Astrocyte of the spinal cord (primary cell): ENCODE measurements around the gene CFAP97D1.

ENCODE experiments used
- DNase-seq: peaks from one replicate; pipeline ENCODE4 v3.0.0; 2011; ENCODE audit warnings: low read depth, low spot score
- H3K4me3 ChIP-seq: 2 replicates; pipeline ENCODE4 v1.5.1; 2011; ENCODE audit warnings: low read depth, mild to moderate bottlenecking, low read length, moderate library complexity
- in situ Hi-C: cut with HindIII; loops from 2 replicates; pipeline ENCODE4 v1.10.0; 2017; ENCODE audit warnings: low sequenced_read_pairs
- TF ChIP-seq, protein P1 (sequence below): IDR thresholded peaks from 2 replicates; pipeline ENCODE4 v1.5.1; 2012; ENCODE audit warnings: low read depth, mild to moderate bottlenecking, low read length, inconsistent platforms

CFAP97D1 gene

GRCh38 chr17:43834106-43834505, 53.9 kb downstream of the CFAP97D1 start:
- TF ChIP-seq, protein P1, sequence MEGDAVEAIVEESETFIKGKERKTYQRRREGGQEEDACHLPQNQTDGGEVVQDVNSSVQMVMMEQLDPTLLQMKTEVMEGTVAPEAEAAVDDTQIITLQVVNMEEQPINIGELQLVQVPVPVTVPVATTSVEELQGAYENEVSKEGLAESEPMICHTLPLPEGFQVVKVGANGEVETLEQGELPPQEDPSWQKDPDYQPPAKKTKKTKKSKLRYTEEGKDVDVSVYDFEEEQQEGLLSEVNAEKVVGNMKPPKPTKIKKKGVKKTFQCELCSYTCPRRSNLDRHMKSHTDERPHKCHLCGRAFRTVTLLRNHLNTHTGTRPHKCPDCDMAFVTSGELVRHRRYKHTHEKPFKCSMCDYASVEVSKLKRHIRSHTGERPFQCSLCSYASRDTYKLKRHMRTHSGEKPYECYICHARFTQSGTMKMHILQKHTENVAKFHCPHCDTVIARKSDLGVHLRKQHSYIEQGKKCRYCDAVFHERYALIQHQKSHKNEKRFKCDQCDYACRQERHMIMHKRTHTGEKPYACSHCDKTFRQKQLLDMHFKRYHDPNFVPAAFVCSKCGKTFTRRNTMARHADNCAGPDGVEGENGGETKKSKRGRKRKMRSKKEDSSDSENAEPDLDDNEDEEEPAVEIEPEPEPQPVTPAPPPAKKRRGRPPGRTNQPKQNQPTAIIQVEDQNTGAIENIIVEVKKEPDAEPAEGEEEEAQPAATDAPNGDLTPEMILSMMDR = no peak
- H3K4me3 ChIP-seq = no peak overlapping the region
- in situ Hi-C loops = no loop called here
- DNase-seq = no peak
